Upper lobe of left lung (tissue), 6 donors: ENCODE data around the gene CSF2RB. TPM values are rescaled to one million over a fixed set of nuclear protein-coding genes. Genes with fewer than 3 reads are reported as not detected.
A peak's percentile ranks its signal among the peaks of the same experiment; 100 is the strongest.

Experiments used
- ATAC-seq, 2 donors: fragments of 200-7000 bp; cut with Tn5 transposase; one replicate each; pipeline ENCODE4 v1.9.1; 2022; ENCODE audit warnings: mild to moderate bottlenecking in 2 of 2, moderate library complexity in 2 of 2; ENCODE audit not compliant: low FRiP score in 2 of 2
- DNase-seq, 2 donors: peaks; one replicate each; pipeline ENCODE4 v3.0.0-alpha.2; 2019 to 2020
- H3K27ac ChIP-seq, 4 donors: fragments of 200-600 bp; sonication (generic); one replicate each; pipeline ENCODE4 v1.5.1; 2016 to 2019
- H3K27me3 ChIP-seq, 4 donors: fragments of 200-600 bp; sonication (generic); one replicate each; pipeline ENCODE4 v1.5.1; 2017 to 2019
- H3K36me3 ChIP-seq, 4 donors: fragments of 200-600 bp; sonication (generic); one replicate each; pipeline ENCODE4 v1.5.1; 2016 to 2019
- H3K4me1 ChIP-seq, 4 donors: fragments of 200-600 bp; sonication (generic); one replicate each; pipeline ENCODE4 v1.5.1; 2018 to 2019
- H3K4me3 ChIP-seq, 4 donors: fragments of 200-600 bp; sonication (generic); one replicate each; pipeline ENCODE4 v1.5.1; 2017 to 2019; ENCODE audit warnings: mild to moderate bottlenecking in 2 of 4, moderate library complexity in 1 of 4
- H3K9me3 ChIP-seq, 4 donors: fragments of 200-600 bp; sonication (generic); one replicate each; pipeline ENCODE4 v1.5.1; 2018 to 2019
- CTCF ChIP-seq, 6 experiments: fragments of 450-650 bp in 4 of 6; fragments of 200-600 bp in 2 of 6; sonication (generic) in 2 of 6; IDR thresholded peaks; one replicate each; pipeline ENCODE4 v1.5.1; 2016 to 2019; ENCODE audit warnings: antibody characterized with exemption in 6 of 6
- EP300 ChIP-seq, 4 donors: sonication (generic); formaldehyde crosslinking; IDR thresholded peaks; one replicate each; pipeline ENCODE4 v1.5.1; 2017; ENCODE audit warnings: antibody characterized with exemption in 4 of 4, control low read depth in 2 of 4
- POLR2A ChIP-seq, 4 donors: fragments of 450-650 bp; IDR thresholded peaks; one replicate each; pipeline ENCODE4 v1.5.1; 2016 to 2017; ENCODE audit warnings: antibody characterized with exemption in 4 of 4, mild to moderate bottlenecking in 2 of 4
- POLR2AphosphoS5 ChIP-seq, 2 donors: sonication (generic); formaldehyde crosslinking; IDR thresholded peaks; one replicate each; pipeline ENCODE4 v1.5.1; 2017; ENCODE audit warnings: antibody characterized with exemption in 2 of 2
- WGBS, 2 donors: methylation state at CpG; one replicate each; pipeline ENCODE4 v1.1.5; 2017 to 2018; 5-methylcytosine and 5-hydroxymethylcytosine counted together
- total RNA-seq, 6 donors: library from RNA; depleted of rRNA in 4 of 6; stranded (reverse); fragments of >200 nt in 4 of 6; gene quantifications; one replicate each; pipeline versions ENCODE4 v1.1.0 to v1.2.1, GENCODE V29; 2016 to 2021
- donor health status: DM: no; HTN: no; CAD: no; lungs with moderate emphysema.
- donor health status: DM: no; HTN: yes; CAD: no; lungs with severe emphysema.

Gene CSF2RB
- total RNA-seq, 6 donors from 2014 or later = 8.2 to 43.0 (median 24.2) TPM

GRCh38 chr22:36868546-36869181 is 44.8 kb upstream of the CSF2RB start:
- peaks cover 0 to 7% (median 2%) of the 10 kb centered on the region in 4 donors for H3K36me3 ChIP-seq
- no peak overlapping the region for H3K27ac ChIP-seq
- TF ChIP-seq CTCF (IDR thresholded peaks at IDR 0.05) (no peak), POLR2AphosphoS5 (IDR thresholded peaks at IDR 0.05) (no peak), EP300 (IDR thresholded peaks at IDR 0.05) (no peak), POLR2A (IDR thresholded peaks at IDR 0.05) (no peak)
- WGBS, 2 donors = 71 to 80% methylated on average over 5 of the region's 5 CpGs
- no peaks in the 10 kb centered on the region for H3K9me3 ChIP-seq
- no peaks in the 10 kb centered on the region for H3K27me3 ChIP-seq
- H3K4me3 ChIP-seq = no peak overlapping the region
- ATAC-seq (no peak), DNase-seq (no peak)
- peaks cover 3 to 13% (median 11%) of the 10 kb centered on the region in 4 donors for H3K4me1 ChIP-seq

- peaks cover 0 to 7% (median 2%) of the 10 kb centered on the region in 4 donors for H3K36me3 ChIP-seq
- no peak overlapping the region for H3K27ac ChIP-seq
- TF ChIP-seq POLR2AphosphoS5 (IDR thresholded peaks at IDR 0.05) (no peak), POLR2A (IDR thresholded peaks at IDR 0.05) (no peak), EP300 (IDR thresholded peaks at IDR 0.05) (no peak), CTCF (IDR thresholded peaks at IDR 0.05) (no peak)
- no peaks in the 10 kb centered on the region for H3K9me3 ChIP-seq
- no peak overlapping the region for H3K4me3 ChIP-seq
- H3K27me3 ChIP-seq = no peaks in the 10 kb centered on the region
- ATAC-seq = no peak
- 87 to 89% methylated on average over 14 of the region's 14 CpGs for WGBS, 2 donors
- peaks cover 16 to 22% (median 21%) of the 10 kb centered on the region in 4 donors for H3K4me1 ChIP-seq
- peak in 1 of 2 donors; percentile 71 for DNase-seq
Measured at GRCh38 chr22:36870250-36870649, 43.2 kb upstream of the CSF2RB start.

- peaks cover 0 to 14% (median 3%) of the 10 kb centered on the region in 4 donors for H3K36me3 ChIP-seq
- no peaks in the 10 kb centered on the region for H3K9me3 ChIP-seq
- no peak overlapping the region for H3K4me3 ChIP-seq
- WGBS, 2 donors = 86 to 92% methylated on average over 9 to 11 of the region's 11 CpGs
- H3K27me3 ChIP-seq = no peaks in the 10 kb centered on the region
- peak overlapping the region in 1 of 4 donors; percentile 11 for H3K27ac ChIP-seq
- DNase-seq = peak in 1 of 2 donors; percentile 63
- H3K4me1 ChIP-seq = peaks cover 16 to 22% (median 21%) of the 10 kb centered on the region in 4 donors
- TF ChIP-seq POLR2AphosphoS5 (IDR thresholded peaks at IDR 0.05) (no peak), POLR2A (IDR thresholded peaks at IDR 0.05) (no peak), EP300 (IDR thresholded peaks at IDR 0.05) (no peak), CTCF (IDR thresholded peaks at IDR 0.05) (no peak)
- ATAC-seq = no peak
Measured at GRCh38 chr22:36871669-36872081, 41.8 kb upstream of the CSF2RB start.

GRCh38 chr22:36872084-36872483 is 41.3 kb upstream of the CSF2RB start:
- H3K9me3 ChIP-seq = no peaks in the 10 kb centered on the region
- DNase-seq (no peak), ATAC-seq (no peak)
- 95 to 96% methylated on average over 3 of the region's 3 CpGs for whole genome bisulfite sequencing, 2 donors
- H3K27me3 ChIP-seq = no peaks in the 10 kb centered on the region
- peaks cover 0 to 14% (median 3%) of the 10 kb centered on the region in 4 donors for H3K36me3 ChIP-seq
- H3K4me1 ChIP-seq = peaks cover 16 to 22% (median 21%) of the 10 kb centered on the region in 4 donors
- no peak overlapping the region for H3K4me3 ChIP-seq
- peak overlapping the region in 1 of 4 donors; percentile 11 for H3K27ac ChIP-seq
- TF ChIP-seq EP300 (IDR thresholded peaks at IDR 0.05) = no peak
- TF ChIP-seq POLR2A (IDR thresholded peaks at IDR 0.05) = no peak
- no peak for TF ChIP-seq CTCF (IDR thresholded peaks at IDR 0.05)
- no peak for TF ChIP-seq POLR2AphosphoS5 (IDR thresholded peaks at IDR 0.05)
